PC-3 (cell line): ENCODE data around the gene LRRC75A. TPM values are rescaled to one million over a fixed set of nuclear protein-coding genes. Genes with fewer than 3 reads are reported as not detected.

ENCODE experiments used
- ATAC-seq: fragments of 200-7000 bp; cut with Tn5 transposase; 2 replicates; pipeline ENCODE4 v1.9.1; 2020; ENCODE audit warnings: mild to moderate bottlenecking, moderate library complexity
- BruUV-seq: library from RNA; stranded (reverse); fragments of 400-500 nt; replicated peaks from 2 replicates; lab custom pipeline; 2021; lab: Mats Ljungman, UMichigan
- CTCF ChIA-PET: fragments of 300-600 bp; sonication (Branson Sonifier 250); formaldehyde crosslinking; loops from one replicate; lab custom pipeline; 2022; ENCODE audit warnings: antibody characterized with exemption; lab: Charles Lee
- POLR2A ChIA-PET: fragments of 300-600 bp; sonication (Branson Sonifier 250); formaldehyde crosslinking; loops from one replicate; lab custom pipeline; 2022; ENCODE audit warnings: antibody characterized with exemption; ENCODE audit not compliant: unreplicated experiment; lab: Charles Lee
- DNase-seq: peaks from one replicate; pipeline ENCODE4 v3.0.0-alpha.2; 2015
- H2AFZ ChIP-seq: fragments of 300-600 bp; sonication (generic); 2 replicates; pipeline ENCODE4 v1.6.0; 2016; ENCODE audit warnings: antibody characterized with exemption, low read length
- H3F3A ChIP-seq: fragments of 300-600 bp; sonication (generic); one replicate; pipeline ENCODE4 v1.6.0; 2017; ENCODE audit warnings: antibody characterized with exemption, low read length, control low read depth, mild to moderate bottlenecking; ENCODE audit not compliant: unreplicated experiment
- H3K27ac ChIP-seq: fragments of 300-600 bp; sonication (generic); 2 replicates; pipeline ENCODE4 v1.5.1; 2016; ENCODE audit warnings: mild to moderate bottlenecking, low read length
- H3K27me3 ChIP-seq: fragments of 300-600 bp; sonication (generic); 2 replicates; pipeline ENCODE4 v1.6.1; 2016; ENCODE audit warnings: low read length, mixed read lengths
- H3K36me3 ChIP-seq: fragments of 300-600 bp; sonication (generic); 2 replicates; pipeline ENCODE4 v1.6.1; 2016; ENCODE audit warnings: low read depth, mixed run types, low read length, mixed read lengths
- H3K4me1 ChIP-seq: fragments of 300-600 bp; sonication (generic); 2 replicates; pipeline ENCODE4 v1.5.1; 2016; ENCODE audit warnings: low read length; ENCODE audit not compliant: insufficient read depth
- H3K4me2 ChIP-seq: fragments of 300-600 bp; sonication (generic); 2 replicates; pipeline ENCODE4 v1.6.0; 2016; ENCODE audit warnings: low read length
- H3K4me3 ChIP-seq: fragments of 300-600 bp; sonication (generic); 2 replicates; pipeline ENCODE4 v1.5.1; 2016; ENCODE audit warnings: mild to moderate bottlenecking, low read length, mixed read lengths
- H3K79me2 ChIP-seq: fragments of 300-600 bp; sonication (generic); 2 replicates; pipeline ENCODE4 v1.6.1; 2017; ENCODE audit warnings: low read length, mixed read lengths
- H3K9ac ChIP-seq: fragments of 300-600 bp; sonication (generic); 2 replicates; pipeline ENCODE4 v1.6.0; 2016; ENCODE audit warnings: mild to moderate bottlenecking, low read length
- H3K9me2 ChIP-seq: fragments of 300-600 bp; sonication (generic); replicated peaks from 2 replicates; pipeline ENCODE4 v1.6.1; 2016; ENCODE audit warnings: mixed run types, low read length, mixed read lengths
- H3K9me3 ChIP-seq: fragments of 300-600 bp; sonication (generic); 2 replicates; pipeline ENCODE4 v1.6.1; 2016; ENCODE audit warnings: low read length, mixed read lengths
- H4K20me1 ChIP-seq: fragments of 300-600 bp; sonication (generic); 2 replicates; pipeline ENCODE4 v1.6.1; 2016; ENCODE audit warnings: low read length, mixed read lengths
- CTCF ChIP-seq: fragments of 300-600 bp; sonication (generic); conservative IDR thresholded peaks from 2 replicates; pipeline ENCODE4 v1.5.1; 2017; ENCODE audit warnings: antibody characterized with exemption, low read depth, mild to moderate bottlenecking, low read length
- EZH2 ChIP-seq: fragments of 300-600 bp; sonication (generic); IDR thresholded peaks from one replicate; pipeline ENCODE4 v1.6.1; 2017; ENCODE audit warnings: antibody characterized with exemption, mild to moderate bottlenecking, low read length; ENCODE audit not compliant: unreplicated experiment
- EZH2phosphoT487 ChIP-seq: fragments of 300-600 bp; sonication (generic); IDR thresholded peaks from 2 replicates; pipeline ENCODE4 v1.6.1; 2018; ENCODE audit warnings: mild to moderate bottlenecking, antibody characterized with exemption, low read length, borderline replicate concordance
- intact Hi-C: fragments of 100-400 bp; cut with micrococcal nuclease; formaldehyde crosslinking; loops from 2 replicates; pipeline ENCODE4 v1.9.0; 2023
- total RNA-seq: library from RNA; depleted of rRNA; stranded (reverse); fragments of >200 nt; gene quantifications from 2 replicates; pipeline ENCODE4 v1.2.3, GENCODE V29; 2014

LRRC75A gene
- total RNA-seq, 1 experiment from 2014 or later: 15.8 TPM

GRCh38 chr17:16435925-16436886 lies 55.8 kb downstream of the LRRC75A start:
- Histone ChIP-seq H3K9me3 (no peaks in the 10 kb centered on the region), H3K4me1 (peaks cover 19% of the 10 kb centered on the region), H2AFZ (no peak overlapping the region), H3K27me3 (no peaks in the 10 kb centered on the region), H3F3A (peaks cover 16% of the 10 kb centered on the region), H3K36me3 (peaks cover 23% of the 10 kb centered on the region), H3K9me2 (no peaks in the 10 kb centered on the region), H3K4me2 (no peak overlapping the region), H3K79me2 (peaks cover 24% of the 10 kb centered on the region), H4K20me1 (peaks cover 18% of the 10 kb centered on the region), H3K9ac (no peak overlapping the region), H3K4me3 (no peak overlapping the region), H3K27ac (no peak overlapping the region)
- no peak for ATAC-seq
- ChIA-PET POLR2A (no interaction called here), CTCF (no interaction called here)
- no TSS peak for BruUV-seq
- DNase-seq: no peak
- TF ChIP-seq CTCF: no peak
- TF ChIP-seq EZH2phosphoT487: no peak
- no peak for TF ChIP-seq EZH2
- intact Hi-C loops: no loop called here

- H3K9me3 ChIP-seq: no peaks in the 10 kb centered on the region
- TF ChIP-seq CTCF (no peak), EZH2phosphoT487 (no peak), EZH2 (no peak)
- ATAC-seq (no peak), DNase-seq (no peak)
- H3K9ac ChIP-seq: no peak overlapping the region
- intact Hi-C loops: no loop called here
- H3K4me2 ChIP-seq: no peak overlapping the region
- peaks cover 7% of the 10 kb centered on the region for H3K36me3 ChIP-seq
- no peak overlapping the region for H3K4me3 ChIP-seq
- ChIA-PET POLR2A (no interaction called here), CTCF (no interaction called here)
- no peaks in the 10 kb centered on the region for H3K27me3 ChIP-seq
- H2AFZ ChIP-seq: no peak overlapping the region
- peaks cover 3% of the 10 kb centered on the region for H4K20me1 ChIP-seq
- peaks cover 6% of the 10 kb centered on the region for H3K4me1 ChIP-seq
- H3K9me2 ChIP-seq: no peaks in the 10 kb centered on the region
- BruUV-seq: no TSS peak
- H3K79me2 ChIP-seq: peaks cover 9% of the 10 kb centered on the region
- no peak overlapping the region for H3K27ac ChIP-seq
- peaks cover 5% of the 10 kb centered on the region for H3F3A ChIP-seq
These were observed 57.3 kb downstream of the LRRC75A start for GRCh38 chr17:16434662-16435061.

GRCh38 chr17:16433514-16433913 lies 58.5 kb downstream of the LRRC75A start:
- H3K4me3 ChIP-seq: no peak overlapping the region
- CTCF ChIA-PET: no interaction called here
- H3K4me2 ChIP-seq: no peak overlapping the region
- no TSS peak for BruUV-seq
- no peaks in the 10 kb centered on the region for H4K20me1 ChIP-seq
- intact Hi-C loops: no loop called here
- H3K27me3 ChIP-seq: no peaks in the 10 kb centered on the region
- H3K9ac ChIP-seq: no peak overlapping the region
- POLR2A ChIA-PET: no interaction called here
- no peak for TF ChIP-seq CTCF
- no peak for TF ChIP-seq EZH2
- no peak for TF ChIP-seq EZH2phosphoT487
- H3K4me1 ChIP-seq: peaks cover 6% of the 10 kb centered on the region
- no peak overlapping the region for H3K27ac ChIP-seq
- DNase-seq (no peak), ATAC-seq (no peak)
- H3K9me2 ChIP-seq: no peaks in the 10 kb centered on the region
- H3F3A ChIP-seq: no peaks in the 10 kb centered on the region
- no peaks in the 10 kb centered on the region for H3K79me2 ChIP-seq
- no peak overlapping the region for H2AFZ ChIP-seq
- H3K9me3 ChIP-seq: no peaks in the 10 kb centered on the region
- no peaks in the 10 kb centered on the region for H3K36me3 ChIP-seq
